ENCODE data around the gene STK40. TPM values are rescaled to one million over a fixed set of nuclear protein-coding genes. Genes with fewer than 3 reads are reported as not detected.

Gene STK40
- total RNA-seq, 1 experiment from 2014 or later = 14.4 TPM

DNA sequence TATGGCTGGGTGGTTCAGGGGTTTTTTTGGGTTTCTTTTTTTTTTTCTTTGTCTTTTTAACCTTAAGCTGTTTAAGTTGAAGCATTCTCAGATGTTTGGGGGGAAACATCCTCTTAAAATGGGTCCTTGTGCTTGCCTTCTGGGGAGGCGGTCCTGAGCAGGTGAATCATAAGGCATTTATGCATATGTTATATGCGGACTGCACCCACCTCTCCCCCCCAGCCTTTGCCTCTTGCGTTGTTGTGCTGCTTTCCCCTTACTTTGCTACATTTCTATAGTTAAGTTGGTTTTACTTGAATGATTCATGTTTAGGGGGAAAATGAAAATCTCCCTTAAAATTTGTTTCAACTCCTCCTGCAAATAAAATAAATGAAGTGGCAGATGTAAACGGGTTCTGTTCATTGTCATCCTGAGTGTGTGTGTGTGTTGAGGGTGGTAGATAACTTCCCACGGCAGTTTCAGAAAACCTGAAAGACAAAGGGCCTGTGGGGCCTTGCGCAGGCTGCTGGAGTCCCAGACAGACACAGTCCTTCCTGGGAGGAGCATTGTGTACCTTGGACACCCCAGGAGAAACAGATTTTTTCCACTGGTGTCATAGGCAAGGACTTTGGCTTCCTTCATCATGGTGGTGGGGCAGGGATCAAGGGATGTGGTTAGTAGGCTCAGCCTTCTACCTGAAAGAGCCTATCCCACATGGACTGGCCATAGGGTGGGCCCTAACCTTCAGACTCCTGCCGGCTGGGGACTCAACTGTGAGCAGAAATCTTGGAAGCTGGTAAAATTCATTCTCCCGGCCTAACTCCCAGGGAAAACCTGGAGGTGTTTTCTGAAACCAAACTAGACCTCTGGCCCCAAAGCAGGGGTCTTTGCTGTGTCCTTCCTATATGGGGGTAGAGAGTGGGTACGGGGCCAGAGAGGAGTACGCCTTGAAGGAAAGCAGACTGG, 80.5 kb downstream of the STK40 start:
- no TSS peak for BruUV-seq (replicated peaks)
- ATAC-seq (no peak), DNase-seq (no peak)
- H3K4me2 ChIP-seq (ENCODE audit: low read length) = peak overlapping the region; percentile 85
- H3K27me3 ChIP-seq (ENCODE audit: low read length) = no peaks in the 10 kb centered on the region
- no peaks in the 10 kb centered on the region for H3K9me2 ChIP-seq (replicated peaks; ENCODE audit: low read length)
- intact Hi-C loops (cut with micrococcal nuclease) = no loop called here
- 0 out of 2 replicates have a peak, but pooled peaks cover 3% of the 10 kb centered on the region for H4K20me1 ChIP-seq (ENCODE audit: low read length)
- peaks cover 30% of the 10 kb centered on the region for H3K36me3 ChIP-seq (ENCODE audit: low read depth, low read length)
- no peak for TF ChIP-seq EZH2phosphoT487 (IDR thresholded peaks at IDR 0.05; ENCODE audit: borderline replicate concordance, low read length)
- no peak for TF ChIP-seq EZH2 (IDR thresholded peaks at IDR 0.05; ENCODE audit: low read length, unreplicated experiment)
- TF ChIP-seq, protein P1, sequence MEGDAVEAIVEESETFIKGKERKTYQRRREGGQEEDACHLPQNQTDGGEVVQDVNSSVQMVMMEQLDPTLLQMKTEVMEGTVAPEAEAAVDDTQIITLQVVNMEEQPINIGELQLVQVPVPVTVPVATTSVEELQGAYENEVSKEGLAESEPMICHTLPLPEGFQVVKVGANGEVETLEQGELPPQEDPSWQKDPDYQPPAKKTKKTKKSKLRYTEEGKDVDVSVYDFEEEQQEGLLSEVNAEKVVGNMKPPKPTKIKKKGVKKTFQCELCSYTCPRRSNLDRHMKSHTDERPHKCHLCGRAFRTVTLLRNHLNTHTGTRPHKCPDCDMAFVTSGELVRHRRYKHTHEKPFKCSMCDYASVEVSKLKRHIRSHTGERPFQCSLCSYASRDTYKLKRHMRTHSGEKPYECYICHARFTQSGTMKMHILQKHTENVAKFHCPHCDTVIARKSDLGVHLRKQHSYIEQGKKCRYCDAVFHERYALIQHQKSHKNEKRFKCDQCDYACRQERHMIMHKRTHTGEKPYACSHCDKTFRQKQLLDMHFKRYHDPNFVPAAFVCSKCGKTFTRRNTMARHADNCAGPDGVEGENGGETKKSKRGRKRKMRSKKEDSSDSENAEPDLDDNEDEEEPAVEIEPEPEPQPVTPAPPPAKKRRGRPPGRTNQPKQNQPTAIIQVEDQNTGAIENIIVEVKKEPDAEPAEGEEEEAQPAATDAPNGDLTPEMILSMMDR (conservative IDR thresholded peaks at IDR 0.05; ENCODE audit: low read depth, low read length) = no peak
- no peak overlapping the region for H2AFZ ChIP-seq (ENCODE audit: low read length)
- H3K4me1 ChIP-seq (ENCODE audit: insufficient read depth, low read length) = peaks cover 35% of the 10 kb centered on the region
- POLR2A ChIA-PET (ENCODE audit: unreplicated experiment) = interaction anchor here (0.5 kb wide), 1 partner anchor 663 kb away, joined by 12 read pairs; no protein-coding TSS in a partner anchor
- H3F3A ChIP-seq (ENCODE audit: low read length, unreplicated experiment) = peaks cover 10% of the 10 kb centered on the region
- H3K9me3 ChIP-seq (ENCODE audit: low read length) = no peaks in the 10 kb centered on the region
- H3K4me3 ChIP-seq (ENCODE audit: low read length) = no peak overlapping the region
- H3K27ac ChIP-seq (ENCODE audit: low read length) = no peak overlapping the region
- peaks cover 28% of the 10 kb centered on the region for H3K79me2 ChIP-seq (ENCODE audit: low read length)
- CTCF ChIA-PET = interaction anchor here (1.9 kb wide), 1 partner anchor 156 kb away, joined by 8 read pairs; the partner anchor contains the start of gene TRAPPC3
- no peak overlapping the region for H3K9ac ChIP-seq (ENCODE audit: low read length)

DNA sequence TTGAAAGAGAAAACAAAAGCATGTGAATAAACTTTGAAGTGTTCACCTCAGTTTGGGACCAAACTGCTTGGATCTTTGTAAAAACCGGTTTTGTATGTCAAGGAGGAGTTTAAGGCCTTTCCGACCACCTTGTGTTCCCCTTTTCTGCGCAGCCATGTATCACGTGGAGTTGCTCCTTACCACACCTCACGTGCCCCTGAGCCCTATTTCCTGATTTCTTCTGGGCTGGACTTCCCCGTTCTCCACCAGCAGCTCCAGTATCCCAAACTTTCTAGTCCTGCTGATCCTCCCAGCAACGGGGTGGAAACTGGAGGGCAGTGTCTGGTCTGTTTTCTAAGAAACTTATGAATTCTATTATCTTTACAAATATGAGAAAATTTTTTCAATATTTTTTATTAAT, 81.2 kb downstream of the STK40 start:
- TSS peak; percentile 13 for BruUV-seq (replicated peaks)
- no peaks in the 10 kb centered on the region for H3K9me2 ChIP-seq (replicated peaks; ENCODE audit: low read length)
- H3F3A ChIP-seq (ENCODE audit: low read length, unreplicated experiment) = peaks cover 11% of the 10 kb centered on the region
- H2AFZ ChIP-seq (ENCODE audit: low read length) = no peak overlapping the region
- no peaks in the 10 kb centered on the region for H3K9me3 ChIP-seq (ENCODE audit: low read length)
- H3K36me3 ChIP-seq (ENCODE audit: low read depth, low read length) = peaks cover 30% of the 10 kb centered on the region
- no peak overlapping the region for H3K9ac ChIP-seq (ENCODE audit: low read length)
- no peak overlapping the region for H3K4me3 ChIP-seq (ENCODE audit: low read length)
- H3K27me3 ChIP-seq (ENCODE audit: low read length) = no peaks in the 10 kb centered on the region
- intact Hi-C loops (cut with micrococcal nuclease) = no loop called here
- H3K79me2 ChIP-seq (ENCODE audit: low read length) = peaks cover 28% of the 10 kb centered on the region
- ATAC-seq = no peak
- CTCF ChIA-PET = no interaction called here
- H3K4me1 ChIP-seq (ENCODE audit: insufficient read depth, low read length) = peaks cover 39% of the 10 kb centered on the region
- no peak for DNase-seq
- H3K27ac ChIP-seq (ENCODE audit: low read length) = no peak overlapping the region
- TF ChIP-seq, protein P1 (conservative IDR thresholded peaks at IDR 0.05; ENCODE audit: low read depth, low read length) = no peak
- TF ChIP-seq EZH2 (IDR thresholded peaks at IDR 0.05; ENCODE audit: low read length, unreplicated experiment) = no peak
- no peak for TF ChIP-seq EZH2phosphoT487 (IDR thresholded peaks at IDR 0.05; ENCODE audit: borderline replicate concordance, low read length)
- H3K4me2 ChIP-seq (ENCODE audit: low read length) = no peak overlapping the region
- H4K20me1 ChIP-seq (ENCODE audit: low read length) = 0 out of 2 replicates have a peak, but pooled peaks cover 4% of the 10 kb centered on the region
- POLR2A ChIA-PET (ENCODE audit: unreplicated experiment) = no interaction called here

All from PC-3 (cell line).